HEK293 (cell line): ENCODE results near the gene RGL2.

Experiments
- HOXA7 ChIP-seq: sonication (generic); formaldehyde crosslinking; IDR thresholded peaks from 2 replicates; pipeline ENCODE4 v1.8.1; 2022; ENCODE audit warnings: missing genetic modification reagents, borderline replicate concordance
- KLF8 ChIP-seq: fragments of 450-650 bp; formaldehyde crosslinking; IDR thresholded peaks from 2 replicates; pipeline ENCODE4 v1.5.1; 2016; ENCODE audit warnings: missing biosample characterization, missing genetic modification characterization
- MYNN ChIP-seq: fragments of 450-650 bp; formaldehyde crosslinking; IDR thresholded peaks from 2 replicates; pipeline ENCODE4 v1.5.1; 2016; ENCODE audit warnings: missing biosample characterization, missing genetic modification characterization, borderline replicate concordance
- TRIM28 ChIP-seq: IDR thresholded peaks from 2 replicates; pipeline ENCODE4 v1.6.1; 2011; ENCODE audit warnings: low read length, control low read depth, borderline replicate concordance
- ZFHX2 ChIP-seq: fragments of 450-650 bp; formaldehyde crosslinking; conservative IDR thresholded peaks from 2 replicates; pipeline ENCODE4 v1.5.1; 2016; ENCODE audit warnings: missing biosample characterization, missing genetic modification characterization
- ZNF10 ChIP-seq: fragments of 450-650 bp; formaldehyde crosslinking; IDR thresholded peaks from 2 replicates; pipeline ENCODE4 v1.5.1; 2017; ENCODE audit warnings: missing biosample characterization, missing genetic modification characterization
- ZNF132 ChIP-seq: fragments of 450-650 bp; formaldehyde crosslinking; IDR thresholded peaks from 2 replicates; pipeline ENCODE4 v1.5.1; 2017; ENCODE audit warnings: missing biosample characterization, missing genetic modification characterization, borderline replicate concordance
- ZNF157 ChIP-seq: fragments of 450-650 bp; formaldehyde crosslinking; IDR thresholded peaks from 2 replicates; pipeline ENCODE4 v1.5.1; 2016; ENCODE audit warnings: missing biosample characterization, missing genetic modification characterization
- ZNF202 ChIP-seq: fragments of 450-650 bp; formaldehyde crosslinking; IDR thresholded peaks from 2 replicates; pipeline ENCODE4 v1.5.1; 2016; ENCODE audit warnings: missing biosample characterization, missing genetic modification characterization, borderline replicate concordance
- ZNF24 ChIP-seq: fragments of 450-650 bp; formaldehyde crosslinking; IDR thresholded peaks from 2 replicates; pipeline ENCODE4 v1.5.1; 2016; ENCODE audit warnings: missing biosample characterization, missing genetic modification characterization
- ZNF274 ChIP-seq, 2 experiments: fragments of 200-500 bp in 1 of 2; fragments of 450-650 bp in 1 of 2; sonication (Bioruptor generic) in 1 of 2; formaldehyde crosslinking in 1 of 2; IDR thresholded peaks; 2 replicates each; pipeline versions ENCODE4 v1.5.1 to v1.6.1; 2014 to 2016; ENCODE audit warnings: borderline replicate concordance in 1 of 2, inconsistent platforms in 1 of 2, low read length in 1 of 2, missing biosample characterization in 1 of 2, missing genetic modification characterization in 1 of 2
- ZNF394 ChIP-seq: fragments of 450-650 bp; formaldehyde crosslinking; IDR thresholded peaks from 2 replicates; pipeline ENCODE4 v1.5.1; 2016; ENCODE audit warnings: missing biosample characterization, missing genetic modification characterization, mild to moderate bottlenecking, moderate library complexity, borderline replicate concordance
- ZNF549 ChIP-seq: fragments of 450-650 bp; IDR thresholded peaks from 2 replicates; pipeline ENCODE4 v1.5.1; 2018; ENCODE audit warnings: missing biosample characterization, missing genetic modification characterization, mild to moderate bottlenecking, inconsistent platforms, moderate library complexity
- ZNF585B ChIP-seq: fragments of 450-650 bp; formaldehyde crosslinking; IDR thresholded peaks from 2 replicates; pipeline ENCODE4 v1.5.1; 2016; ENCODE audit warnings: missing biosample characterization, missing genetic modification characterization
- ZNF777 ChIP-seq: fragments of 450-650 bp; formaldehyde crosslinking; IDR thresholded peaks from 2 replicates; pipeline ENCODE4 v1.5.1; 2017; ENCODE audit warnings: missing biosample characterization, missing genetic modification characterization, borderline replicate concordance
- ZNF792 ChIP-seq: fragments of 450-650 bp; formaldehyde crosslinking; IDR thresholded peaks from 2 replicates; pipeline ENCODE4 v1.5.1; 2016; ENCODE audit warnings: missing biosample characterization, missing genetic modification characterization
- TF ChIP-seq, protein P1 (sequence below): fragments of 450-650 bp; IDR thresholded peaks from 2 replicates; pipeline ENCODE4 v1.5.1; 2018; ENCODE audit warnings: missing biosample characterization, missing genetic modification characterization
- TF ChIP-seq, protein P2 (sequence below): fragments of 450-650 bp; formaldehyde crosslinking; IDR thresholded peaks from 2 replicates; pipeline ENCODE4 v1.5.1; 2016; ENCODE audit warnings: missing biosample characterization, missing genetic modification characterization, low read depth
- TF ChIP-seq, protein P3 (sequence below): fragments of 450-650 bp; formaldehyde crosslinking; IDR thresholded peaks from 2 replicates; pipeline ENCODE4 v1.5.1; 2016; ENCODE audit warnings: missing biosample characterization, missing genetic modification characterization
- TF ChIP-seq, protein P4 (sequence below): fragments of 450-650 bp; formaldehyde crosslinking; conservative IDR thresholded peaks from 2 replicates; pipeline ENCODE4 v1.5.1; 2016; ENCODE audit warnings: low read depth, missing biosample characterization, missing genetic modification characterization
- TF ChIP-seq, protein P5 (sequence below): fragments of 450-650 bp; formaldehyde crosslinking; IDR thresholded peaks from 2 replicates; pipeline ENCODE4 v1.5.1; 2016; ENCODE audit warnings: missing biosample characterization, missing genetic modification characterization, borderline replicate concordance
- TF ChIP-seq, protein P6 (sequence below): fragments of 450-650 bp; formaldehyde crosslinking; IDR thresholded peaks from 2 replicates; pipeline ENCODE4 v1.5.1; 2017; ENCODE audit warnings: missing biosample characterization, missing genetic modification characterization

The RGL2 gene

DNA sequence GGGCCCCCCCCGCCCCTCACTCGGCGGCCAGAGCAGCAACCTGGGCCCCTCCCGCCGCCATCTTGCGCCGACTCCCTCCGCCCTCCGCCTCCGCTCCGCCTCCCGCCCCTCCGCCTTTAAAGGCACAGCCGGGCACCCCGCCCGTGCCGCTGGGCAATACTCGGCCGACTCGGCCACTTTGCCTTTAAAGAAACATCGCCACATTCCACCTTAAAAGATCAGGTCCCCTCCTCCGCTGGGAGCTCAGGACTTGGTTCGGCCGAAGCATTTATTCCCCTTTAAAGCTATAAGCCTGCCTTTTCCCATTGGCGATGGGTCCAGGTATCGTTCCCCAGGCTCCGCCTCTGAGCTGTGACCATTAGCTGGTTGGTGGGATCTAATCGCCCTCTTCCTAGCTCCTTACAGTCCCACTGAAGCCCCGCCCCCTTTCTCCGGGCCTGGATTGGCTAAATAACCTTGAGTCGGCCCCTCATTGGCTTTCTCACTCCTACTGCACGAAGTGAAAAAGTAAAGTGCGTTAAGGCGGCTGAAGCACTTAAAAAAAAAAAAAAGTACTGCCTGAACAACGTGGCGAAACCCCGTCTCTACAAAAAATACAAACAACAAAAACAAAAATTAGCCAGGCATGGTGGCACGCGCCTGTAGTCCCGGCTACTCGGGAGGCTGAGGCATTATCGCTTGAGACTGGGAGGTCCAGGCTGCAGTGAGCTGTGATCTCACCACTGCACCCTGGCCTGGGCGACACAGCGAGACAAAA lies 19.1 kb upstream of the RGL2 start, which contains the start of gene ZBTB22 (continued):
- TF ChIP-seq, protein P1, sequence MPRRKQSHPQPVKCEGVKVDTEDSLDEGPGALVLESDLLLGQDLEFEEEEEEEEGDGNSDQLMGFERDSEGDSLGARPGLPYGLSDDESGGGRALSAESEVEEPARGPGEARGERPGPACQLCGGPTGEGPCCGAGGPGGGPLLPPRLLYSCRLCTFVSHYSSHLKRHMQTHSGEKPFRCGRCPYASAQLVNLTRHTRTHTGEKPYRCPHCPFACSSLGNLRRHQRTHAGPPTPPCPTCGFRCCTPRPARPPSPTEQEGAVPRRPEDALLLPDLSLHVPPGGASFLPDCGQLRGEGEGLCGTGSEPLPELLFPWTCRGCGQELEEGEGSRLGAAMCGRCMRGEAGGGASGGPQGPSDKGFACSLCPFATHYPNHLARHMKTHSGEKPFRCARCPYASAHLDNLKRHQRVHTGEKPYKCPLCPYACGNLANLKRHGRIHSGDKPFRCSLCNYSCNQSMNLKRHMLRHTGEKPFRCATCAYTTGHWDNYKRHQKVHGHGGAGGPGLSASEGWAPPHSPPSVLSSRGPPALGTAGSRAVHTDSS (tag by site-specific recombination), result no peak
- TF ChIP-seq ZNF10 (tag by site-specific recombination) (no peak; the same call in 1 of the 2 replicates), ZNF792 (tag by site-specific recombination) (no peak), HOXA7 (CRISPR knock-in tag) (no peak), ZNF132 (no peak), ZFHX2 (tag by site-specific recombination) (peak; percentile 83), MYNN (tag by site-specific recombination) (no peak), ZNF549 (tag by site-specific recombination) (no peak), ZNF157 (no peak), ZNF202 (tag by site-specific recombination) (no peak), ZNF585B (tag by site-specific recombination) (no peak), ZNF274 (IDR thresholded peaks at IDR 0.05; ENCODE audit: low read length) (no peak), ZNF274 (tag by site-specific recombination; IDR thresholded peaks at IDR 0.05; ENCODE audit: borderline replicate concordance) (no peak), TRIM28 (no peak), ZNF24 (tag by site-specific recombination) (no peak), KLF8 (tag by site-specific recombination) (peak; percentile 98), ZNF394 (tag by site-specific recombination) (no peak), ZNF777 (tag by site-specific recombination) (no peak)
- TF ChIP-seq, protein P2, sequence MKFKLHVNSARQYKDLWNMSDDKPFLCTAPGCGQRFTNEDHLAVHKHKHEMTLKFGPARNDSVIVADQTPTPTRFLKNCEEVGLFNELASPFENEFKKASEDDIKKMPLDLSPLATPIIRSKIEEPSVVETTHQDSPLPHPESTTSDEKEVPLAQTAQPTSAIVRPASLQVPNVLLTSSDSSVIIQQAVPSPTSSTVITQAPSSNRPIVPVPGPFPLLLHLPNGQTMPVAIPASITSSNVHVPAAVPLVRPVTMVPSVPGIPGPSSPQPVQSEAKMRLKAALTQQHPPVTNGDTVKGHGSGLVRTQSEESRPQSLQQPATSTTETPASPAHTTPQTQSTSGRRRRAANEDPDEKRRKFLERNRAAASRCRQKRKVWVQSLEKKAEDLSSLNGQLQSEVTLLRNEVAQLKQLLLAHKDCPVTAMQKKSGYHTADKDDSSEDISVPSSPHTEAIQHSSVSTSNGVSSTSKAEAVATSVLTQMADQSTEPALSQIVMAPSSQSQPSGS (tag by site-specific recombination), result no peak; the same call in 1 of the 2 replicates
- TF ChIP-seq, protein P3, sequence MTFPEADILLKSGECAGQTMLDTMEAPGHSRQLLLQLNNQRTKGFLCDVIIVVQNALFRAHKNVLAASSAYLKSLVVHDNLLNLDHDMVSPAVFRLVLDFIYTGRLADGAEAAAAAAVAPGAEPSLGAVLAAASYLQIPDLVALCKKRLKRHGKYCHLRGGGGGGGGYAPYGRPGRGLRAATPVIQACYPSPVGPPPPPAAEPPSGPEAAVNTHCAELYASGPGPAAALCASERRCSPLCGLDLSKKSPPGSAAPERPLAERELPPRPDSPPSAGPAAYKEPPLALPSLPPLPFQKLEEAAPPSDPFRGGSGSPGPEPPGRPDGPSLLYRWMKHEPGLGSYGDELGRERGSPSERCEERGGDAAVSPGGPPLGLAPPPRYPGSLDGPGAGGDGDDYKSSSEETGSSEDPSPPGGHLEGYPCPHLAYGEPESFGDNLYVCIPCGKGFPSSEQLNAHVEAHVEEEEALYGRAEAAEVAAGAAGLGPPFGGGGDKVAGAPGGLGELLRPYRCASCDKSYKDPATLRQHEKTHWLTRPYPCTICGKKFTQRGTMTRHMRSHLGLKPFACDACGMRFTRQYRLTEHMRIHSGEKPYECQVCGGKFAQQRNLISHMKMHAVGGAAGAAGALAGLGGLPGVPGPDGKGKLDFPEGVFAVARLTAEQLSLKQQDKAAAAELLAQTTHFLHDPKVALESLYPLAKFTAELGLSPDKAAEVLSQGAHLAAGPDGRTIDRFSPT (tag by site-specific recombination), result no peak
- TF ChIP-seq, protein P4, sequence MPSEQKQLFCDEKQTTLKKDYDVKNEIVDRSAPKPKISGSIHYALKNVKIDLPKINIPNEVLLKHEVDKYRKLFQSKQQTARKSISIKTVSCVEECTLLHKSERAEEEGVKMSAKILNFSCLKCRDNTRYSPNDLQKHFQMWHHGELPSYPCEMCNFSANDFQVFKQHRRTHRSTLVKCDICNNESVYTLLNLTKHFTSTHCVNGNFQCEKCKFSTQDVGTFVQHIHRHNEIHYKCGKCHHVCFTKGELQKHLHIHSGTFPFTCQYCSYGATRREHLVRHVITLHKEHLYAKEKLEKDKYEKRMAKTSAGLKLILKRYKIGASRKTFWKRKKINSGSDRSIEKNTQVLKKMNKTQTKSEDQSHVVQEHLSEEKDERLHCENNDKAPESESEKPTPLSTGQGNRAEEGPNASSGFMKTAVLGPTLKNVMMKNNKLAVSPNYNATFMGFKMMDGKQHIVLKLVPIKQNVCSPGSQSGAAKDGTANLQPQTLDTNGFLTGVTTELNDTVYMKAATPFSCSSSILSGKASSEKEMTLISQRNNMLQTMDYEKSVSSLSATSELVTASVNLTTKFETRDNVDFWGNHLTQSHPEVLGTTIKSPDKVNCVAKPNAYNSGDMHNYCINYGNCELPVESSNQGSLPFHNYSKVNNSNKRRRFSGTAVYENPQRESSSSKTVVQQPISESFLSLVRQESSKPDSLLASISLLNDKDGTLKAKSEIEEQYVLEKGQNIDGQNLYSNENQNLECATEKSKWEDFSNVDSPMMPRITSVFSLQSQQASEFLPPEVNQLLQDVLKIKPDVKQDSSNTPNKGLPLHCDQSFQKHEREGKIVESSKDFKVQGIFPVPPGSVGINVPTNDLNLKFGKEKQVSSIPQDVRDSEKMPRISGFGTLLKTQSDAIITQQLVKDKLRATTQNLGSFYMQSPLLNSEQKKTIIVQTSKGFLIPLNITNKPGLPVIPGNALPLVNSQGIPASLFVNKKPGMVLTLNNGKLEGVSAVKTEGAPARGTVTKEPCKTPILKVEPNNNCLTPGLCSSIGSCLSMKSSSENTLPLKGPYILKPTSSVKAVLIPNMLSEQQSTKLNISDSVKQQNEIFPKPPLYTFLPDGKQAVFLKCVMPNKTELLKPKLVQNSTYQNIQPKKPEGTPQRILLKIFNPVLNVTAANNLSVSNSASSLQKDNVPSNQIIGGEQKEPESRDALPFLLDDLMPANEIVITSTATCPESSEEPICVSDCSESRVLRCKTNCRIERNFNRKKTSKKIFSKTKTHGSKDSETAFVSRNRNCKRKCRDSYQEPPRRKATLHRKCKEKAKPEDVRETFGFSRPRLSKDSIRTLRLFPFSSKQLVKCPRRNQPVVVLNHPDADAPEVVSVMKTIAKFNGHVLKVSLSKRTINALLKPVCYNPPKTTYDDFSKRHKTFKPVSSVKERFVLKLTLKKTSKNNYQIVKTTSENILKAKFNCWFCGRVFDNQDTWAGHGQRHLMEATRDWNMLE (tag by site-specific recombination), result no peak
- TF ChIP-seq, protein P5, sequence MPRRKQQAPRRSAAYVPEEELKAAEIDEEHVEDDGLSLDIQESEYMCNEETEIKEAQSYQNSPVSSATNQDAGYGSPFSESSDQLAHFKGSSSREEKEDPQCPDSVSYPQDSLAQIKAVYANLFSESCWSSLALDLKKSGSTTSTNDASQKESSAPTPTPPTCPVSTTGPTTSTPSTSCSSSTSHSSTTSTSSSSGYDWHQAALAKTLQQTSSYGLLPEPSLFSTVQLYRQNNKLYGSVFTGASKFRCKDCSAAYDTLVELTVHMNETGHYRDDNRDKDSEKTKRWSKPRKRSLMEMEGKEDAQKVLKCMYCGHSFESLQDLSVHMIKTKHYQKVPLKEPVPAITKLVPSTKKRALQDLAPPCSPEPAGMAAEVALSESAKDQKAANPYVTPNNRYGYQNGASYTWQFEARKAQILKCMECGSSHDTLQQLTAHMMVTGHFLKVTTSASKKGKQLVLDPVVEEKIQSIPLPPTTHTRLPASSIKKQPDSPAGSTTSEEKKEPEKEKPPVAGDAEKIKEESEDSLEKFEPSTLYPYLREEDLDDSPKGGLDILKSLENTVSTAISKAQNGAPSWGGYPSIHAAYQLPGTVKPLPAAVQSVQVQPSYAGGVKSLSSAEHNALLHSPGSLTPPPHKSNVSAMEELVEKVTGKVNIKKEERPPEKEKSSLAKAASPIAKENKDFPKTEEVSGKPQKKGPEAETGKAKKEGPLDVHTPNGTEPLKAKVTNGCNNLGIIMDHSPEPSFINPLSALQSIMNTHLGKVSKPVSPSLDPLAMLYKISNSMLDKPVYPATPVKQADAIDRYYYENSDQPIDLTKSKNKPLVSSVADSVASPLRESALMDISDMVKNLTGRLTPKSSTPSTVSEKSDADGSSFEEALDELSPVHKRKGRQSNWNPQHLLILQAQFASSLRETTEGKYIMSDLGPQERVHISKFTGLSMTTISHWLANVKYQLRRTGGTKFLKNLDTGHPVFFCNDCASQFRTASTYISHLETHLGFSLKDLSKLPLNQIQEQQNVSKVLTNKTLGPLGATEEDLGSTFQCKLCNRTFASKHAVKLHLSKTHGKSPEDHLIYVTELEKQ (tag by site-specific recombination), result no peak
- TF ChIP-seq, protein P6, sequence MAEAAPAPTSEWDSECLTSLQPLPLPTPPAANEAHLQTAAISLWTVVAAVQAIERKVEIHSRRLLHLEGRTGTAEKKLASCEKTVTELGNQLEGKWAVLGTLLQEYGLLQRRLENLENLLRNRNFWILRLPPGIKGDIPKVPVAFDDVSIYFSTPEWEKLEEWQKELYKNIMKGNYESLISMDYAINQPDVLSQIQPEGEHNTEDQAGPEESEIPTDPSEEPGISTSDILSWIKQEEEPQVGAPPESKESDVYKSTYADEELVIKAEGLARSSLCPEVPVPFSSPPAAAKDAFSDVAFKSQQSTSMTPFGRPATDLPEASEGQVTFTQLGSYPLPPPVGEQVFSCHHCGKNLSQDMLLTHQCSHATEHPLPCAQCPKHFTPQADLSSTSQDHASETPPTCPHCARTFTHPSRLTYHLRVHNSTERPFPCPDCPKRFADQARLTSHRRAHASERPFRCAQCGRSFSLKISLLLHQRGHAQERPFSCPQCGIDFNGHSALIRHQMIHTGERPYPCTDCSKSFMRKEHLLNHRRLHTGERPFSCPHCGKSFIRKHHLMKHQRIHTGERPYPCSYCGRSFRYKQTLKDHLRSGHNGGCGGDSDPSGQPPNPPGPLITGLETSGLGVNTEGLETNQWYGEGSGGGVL (tag by site-specific recombination), result no peak
